ENCODE results near the gene BORCS6. TPM values are rescaled to one million over a fixed set of nuclear protein-coding genes. Genes with fewer than 3 reads are reported as not detected.
A peak's percentile ranks its signal among the peaks of the same experiment; 100 is the strongest.

The BORCS6 gene
- total and polyA plus RNA-seq, 2 of the 13 experiments (the other 11 are each of a cell fraction or from before 2014, with no cell fraction given) = 2.0 to 5.1 TPM

DNA sequence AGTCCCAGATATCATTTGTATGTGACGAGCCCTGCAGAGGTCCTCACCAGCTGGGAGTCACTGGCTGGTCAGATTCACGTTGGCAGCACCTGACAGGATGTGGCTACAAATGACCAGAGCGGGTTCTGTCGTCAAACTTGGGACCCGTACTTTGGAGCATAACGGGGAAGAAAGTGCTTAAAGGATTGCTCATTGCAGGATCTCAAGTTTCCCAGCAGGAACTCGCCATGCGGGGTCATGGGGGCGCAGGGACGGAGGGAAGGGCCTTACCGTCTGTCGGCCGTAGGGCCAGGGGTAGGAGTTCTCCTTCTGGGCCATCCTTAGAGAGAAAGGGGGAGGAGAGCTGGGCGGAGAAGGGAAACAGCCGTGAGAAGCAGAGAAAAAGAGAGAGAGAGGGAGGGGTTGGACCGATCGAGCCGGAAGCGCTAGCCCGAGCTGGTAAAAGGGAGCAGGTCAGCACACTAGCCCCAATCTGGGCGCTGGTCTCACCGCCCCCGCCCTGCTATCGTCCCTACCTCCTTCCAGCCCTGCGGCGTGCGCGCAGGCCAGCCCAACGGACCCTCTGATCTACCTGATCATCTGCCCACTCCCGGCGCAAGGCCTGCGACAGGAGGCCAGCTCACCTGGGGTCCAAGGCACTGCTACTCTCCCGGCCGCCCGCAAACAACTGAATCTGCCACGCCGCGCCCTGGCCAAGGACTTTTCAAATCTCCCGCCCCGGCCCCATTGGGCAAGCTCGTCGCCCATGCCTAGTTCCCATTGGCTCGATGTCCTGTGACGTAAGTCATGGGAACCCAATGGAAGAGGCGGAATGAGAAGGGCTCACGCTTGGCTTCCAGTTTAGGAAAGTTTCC, 20.2 kb upstream of the BORCS6 start, which contains the start of gene AURKB (continued):
- TF ChIP-seq ZNF260 (CRISPR knock-in tag; IDR thresholded peaks at IDR 0.05; ENCODE audit: borderline replicate concordance, low read depth) (no peak), HDAC6 (IDR thresholded peaks at IDR 0.05; ENCODE audit: low read depth, low read length) (no peak), ZNF264 (CRISPR knock-in tag; IDR thresholded peaks at IDR 0.05) (no peak), TEAD2 (CRISPR knock-in tag; IDR thresholded peaks at IDR 0.05) (no peak), SMAD9 (CRISPR knock-in tag; IDR thresholded peaks at IDR 0.05) (no peak), SALL2 (CRISPR knock-in tag; IDR thresholded peaks at IDR 0.05) (peak; percentile 79; the same call in 1 of the 2 replicates), RFX3 (CRISPR knock-in tag; IDR thresholded peaks at IDR 0.05) (no peak), NAIF1 (CRISPR knock-in tag; IDR thresholded peaks at IDR 0.05; ENCODE audit: borderline replicate concordance) (peak; percentile 34; the same call in 1 of the 2 replicates), ATRX (CRISPR knock-in tag; IDR thresholded peaks at IDR 0.05; ENCODE audit: borderline replicate concordance) (no peak), ZFYVE20 (CRISPR knock-in tag; IDR thresholded peaks at IDR 0.05; ENCODE audit: borderline replicate concordance, low read depth) (peak; percentile 78; the same call in 1 of the 2 replicates), ZFP36 (IDR thresholded peaks at IDR 0.05; ENCODE audit: borderline replicate concordance, low read depth, low read length, partially characterized antibody) (no peak), KAT7 (CRISPR knock-in tag; IDR thresholded peaks at IDR 0.05; ENCODE audit: borderline replicate concordance) (no peak), SP5 (CRISPR knock-in tag; IDR thresholded peaks at IDR 0.05; ENCODE audit: borderline replicate concordance, low read depth) (no peak), TCF12 (IDR thresholded peaks at IDR 0.05) (no peak), TCF12 (CRISPR knock-in tag; IDR thresholded peaks at IDR 0.05) (no peak), CREB1 (IDR thresholded peaks at IDR 0.05) (peak; percentile 92), CREB1 (CRISPR knock-in tag; IDR thresholded peaks at IDR 0.05) (peak; percentile 95)
- TF ChIP-seq, protein P1, sequence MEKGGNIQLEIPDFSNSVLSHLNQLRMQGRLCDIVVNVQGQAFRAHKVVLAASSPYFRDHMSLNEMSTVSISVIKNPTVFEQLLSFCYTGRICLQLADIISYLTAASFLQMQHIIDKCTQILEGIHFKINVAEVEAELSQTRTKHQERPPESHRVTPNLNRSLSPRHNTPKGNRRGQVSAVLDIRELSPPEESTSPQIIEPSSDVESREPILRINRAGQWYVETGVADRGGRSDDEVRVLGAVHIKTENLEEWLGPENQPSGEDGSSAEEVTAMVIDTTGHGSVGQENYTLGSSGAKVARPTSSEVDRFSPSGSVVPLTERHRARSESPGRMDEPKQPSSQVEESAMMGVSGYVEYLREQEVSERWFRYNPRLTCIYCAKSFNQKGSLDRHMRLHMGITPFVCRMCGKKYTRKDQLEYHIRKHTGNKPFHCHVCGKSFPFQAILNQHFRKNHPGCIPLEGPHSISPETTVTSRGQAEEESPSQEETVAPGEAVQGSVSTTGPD (CRISPR knock-in tag; IDR thresholded peaks at IDR 0.05) = no peak
- TF ChIP-seq, protein P2, sequence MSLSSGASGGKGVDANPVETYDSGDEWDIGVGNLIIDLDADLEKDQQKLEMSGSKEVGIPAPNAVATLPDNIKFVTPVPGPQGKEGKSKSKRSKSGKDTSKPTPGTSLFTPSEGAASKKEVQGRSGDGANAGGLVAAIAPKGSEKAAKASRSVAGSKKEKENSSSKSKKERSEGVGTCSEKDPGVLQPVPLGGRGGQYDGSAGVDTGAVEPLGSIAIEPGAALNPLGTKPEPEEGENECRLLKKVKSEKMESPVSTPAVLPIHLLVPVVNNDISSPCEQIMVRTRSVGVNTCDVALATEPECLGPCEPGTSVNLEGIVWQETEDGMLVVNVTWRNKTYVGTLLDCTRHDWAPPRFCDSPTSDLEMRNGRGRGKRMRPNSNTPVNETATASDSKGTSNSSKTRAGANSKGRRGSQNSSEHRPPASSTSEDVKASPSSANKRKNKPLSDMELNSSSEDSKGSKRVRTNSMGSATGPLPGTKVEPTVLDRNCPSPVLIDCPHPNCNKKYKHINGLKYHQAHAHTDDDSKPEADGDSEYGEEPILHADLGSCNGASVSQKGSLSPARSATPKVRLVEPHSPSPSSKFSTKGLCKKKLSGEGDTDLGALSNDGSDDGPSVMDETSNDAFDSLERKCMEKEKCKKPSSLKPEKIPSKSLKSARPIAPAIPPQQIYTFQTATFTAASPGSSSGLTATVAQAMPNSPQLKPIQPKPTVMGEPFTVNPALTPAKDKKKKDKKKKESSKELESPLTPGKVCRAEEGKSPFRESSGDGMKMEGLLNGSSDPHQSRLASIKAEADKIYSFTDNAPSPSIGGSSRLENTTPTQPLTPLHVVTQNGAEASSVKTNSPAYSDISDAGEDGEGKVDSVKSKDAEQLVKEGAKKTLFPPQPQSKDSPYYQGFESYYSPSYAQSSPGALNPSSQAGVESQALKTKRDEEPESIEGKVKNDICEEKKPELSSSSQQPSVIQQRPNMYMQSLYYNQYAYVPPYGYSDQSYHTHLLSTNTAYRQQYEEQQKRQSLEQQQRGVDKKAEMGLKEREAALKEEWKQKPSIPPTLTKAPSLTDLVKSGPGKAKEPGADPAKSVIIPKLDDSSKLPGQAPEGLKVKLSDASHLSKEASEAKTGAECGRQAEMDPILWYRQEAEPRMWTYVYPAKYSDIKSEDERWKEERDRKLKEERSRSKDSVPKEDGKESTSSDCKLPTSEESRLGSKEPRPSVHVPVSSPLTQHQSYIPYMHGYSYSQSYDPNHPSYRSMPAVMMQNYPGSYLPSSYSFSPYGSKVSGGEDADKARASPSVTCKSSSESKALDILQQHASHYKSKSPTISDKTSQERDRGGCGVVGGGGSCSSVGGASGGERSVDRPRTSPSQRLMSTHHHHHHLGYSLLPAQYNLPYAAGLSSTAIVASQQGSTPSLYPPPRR (CRISPR knock-in tag; IDR thresholded peaks at IDR 0.05; ENCODE audit: borderline replicate concordance) = peak; percentile 50; the same call in 1 of the 2 replicates
- TF ChIP-seq, protein P3, sequence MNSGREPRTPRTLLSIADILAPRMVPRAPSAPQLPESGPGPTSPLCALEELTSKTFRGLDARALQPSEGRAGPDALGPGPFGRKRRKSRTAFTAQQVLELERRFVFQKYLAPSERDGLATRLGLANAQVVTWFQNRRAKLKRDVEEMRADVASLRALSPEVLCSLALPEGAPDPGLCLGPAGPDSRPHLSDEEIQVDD (CRISPR knock-in tag; IDR thresholded peaks at IDR 0.05; ENCODE audit: borderline replicate concordance) = no peak
- TF ChIP-seq, protein P4, sequence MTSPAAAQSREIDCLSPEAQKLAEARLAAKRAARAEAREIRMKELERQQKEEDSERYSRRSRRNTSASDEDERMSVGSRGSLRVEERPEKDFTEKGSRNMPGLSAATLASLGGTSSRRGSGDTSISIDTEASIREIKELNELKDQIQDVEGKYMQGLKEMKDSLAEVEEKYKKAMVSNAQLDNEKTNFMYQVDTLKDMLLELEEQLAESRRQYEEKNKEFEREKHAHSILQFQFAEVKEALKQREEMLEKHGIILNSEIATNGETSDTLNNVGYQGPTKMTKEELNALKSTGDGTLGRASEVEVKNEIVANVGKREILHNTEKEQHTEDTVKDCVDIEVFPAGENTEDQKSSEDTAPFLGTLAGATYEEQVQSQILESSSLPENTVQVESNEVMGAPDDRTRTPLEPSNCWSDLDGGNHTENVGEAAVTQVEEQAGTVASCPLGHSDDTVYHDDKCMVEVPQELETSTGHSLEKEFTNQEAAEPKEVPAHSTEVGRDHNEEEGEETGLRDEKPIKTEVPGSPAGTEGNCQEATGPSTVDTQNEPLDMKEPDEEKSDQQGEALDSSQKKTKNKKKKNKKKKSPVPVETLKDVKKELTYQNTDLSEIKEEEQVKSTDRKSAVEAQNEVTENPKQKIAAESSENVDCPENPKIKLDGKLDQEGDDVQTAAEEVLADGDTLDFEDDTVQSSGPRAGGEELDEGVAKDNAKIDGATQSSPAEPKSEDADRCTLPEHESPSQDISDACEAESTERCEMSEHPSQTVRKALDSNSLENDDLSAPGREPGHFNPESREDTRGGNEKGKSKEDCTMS (CRISPR knock-in tag; conservative IDR thresholded peaks at IDR 0.05) = no peak

Measured in HepG2 (cell line).